Keratinocyte (primary cell): ENCODE results near the gene AFDN. TPM values are rescaled to one million over a fixed set of nuclear protein-coding genes. Genes with fewer than 3 reads are reported as not detected.
A peak's percentile ranks its signal among the peaks of the same experiment; 100 is the strongest.

Experiments used
- DNase-seq: peaks from one replicate; pipeline ENCODE4 v3.0.0-alpha.2; 2011; ENCODE audit warnings: low read depth, missing footprints, low spot score
- FAIRE-seq: peaks from 2 replicates; lab custom pipeline; 2011; peaks lifted over from hg19 to GRCh38; lab: Jason Lieb, UNC
- H2AFZ ChIP-seq: 2 replicates; pipeline ENCODE4 v1.6.0; 2012; ENCODE audit warnings: low read length, control low read depth, inconsistent platforms; ENCODE audit not compliant: control insufficient read depth
- H3K27ac ChIP-seq: 2 replicates; pipeline ENCODE4 v1.5.1; 2011; ENCODE audit warnings: low read length; ENCODE audit not compliant: control insufficient read depth, insufficient read depth
- H3K27me3 ChIP-seq: 3 replicates; pipeline ENCODE4 v1.6.0; 2011; ENCODE audit warnings: low read length; ENCODE audit not compliant: control insufficient read depth, insufficient read depth; ENCODE audit errors: extremely low read depth
- H3K36me3 ChIP-seq, 2 experiments: 2 replicates in 1 of 2; 3 replicates in 1 of 2; pipeline ENCODE4 v1.5.1; 2011; ENCODE audit warnings: low read length in 2 of 2, mild to moderate bottlenecking in 1 of 2; ENCODE audit not compliant: control insufficient read depth in 2 of 2, insufficient read depth in 2 of 2; ENCODE audit errors: extremely low read depth in 1 of 2
- H3K4me1 ChIP-seq: 3 replicates; pipeline ENCODE4 v1.5.1; 2011; ENCODE audit warnings: low read length; ENCODE audit not compliant: control insufficient read depth, insufficient read depth; ENCODE audit errors: extremely low read depth
- H3K4me2 ChIP-seq: 3 replicates; pipeline ENCODE4 v1.6.0; 2011; ENCODE audit warnings: low read depth, low read length; ENCODE audit not compliant: control insufficient read depth, insufficient read depth; ENCODE audit errors: extremely low read depth
- H3K4me3 ChIP-seq, 3 experiments: fragments of 200-600 bp in 1 of 3; sonication (generic) in 1 of 3; 2 replicates in 2 of 3; 3 replicates in 1 of 3; pipeline ENCODE4 v1.5.1; 2011 to 2016; ENCODE audit warnings: low read length in 3 of 3, mild to moderate bottlenecking in 3 of 3, control low read depth in 2 of 3, inconsistent platforms in 1 of 3, low read depth in 1 of 3, mixed read lengths in 1 of 3, mixed run types in 1 of 3, moderate library complexity in 1 of 3; ENCODE audit not compliant: control insufficient read depth in 2 of 3, insufficient read depth in 2 of 3; ENCODE audit errors: extremely low read depth in 1 of 3
- H3K79me2 ChIP-seq: 2 replicates; pipeline ENCODE4 v1.6.0; 2012; ENCODE audit warnings: low read length; ENCODE audit not compliant: control insufficient read depth, insufficient read depth
- H3K9ac ChIP-seq: 3 replicates; pipeline ENCODE4 v1.6.0; 2011; ENCODE audit warnings: low read length; ENCODE audit not compliant: control insufficient read depth, insufficient read depth; ENCODE audit errors: extremely low read depth
- H3K9me1 ChIP-seq: 3 replicates; pipeline ENCODE4 v1.6.0; 2011; ENCODE audit warnings: low read length; ENCODE audit not compliant: control insufficient read depth, insufficient read depth; ENCODE audit errors: extremely low read depth
- H3K9me3 ChIP-seq: 2 replicates; pipeline ENCODE4 v1.5.1; 2012; ENCODE audit warnings: low read depth, low read length; ENCODE audit not compliant: control insufficient read depth
- H4K20me1 ChIP-seq: 3 replicates; pipeline ENCODE4 v1.6.0; 2011; ENCODE audit warnings: low read length; ENCODE audit not compliant: control insufficient read depth, insufficient read depth; ENCODE audit errors: extremely low read depth
- CTCF ChIP-seq, 3 experiments: IDR thresholded peaks in 1 of 3; conservative IDR thresholded peaks in 1 of 3; optimal IDR thresholded peaks in 1 of 3; 2 replicates in 2 of 3; 3 replicates in 1 of 3; pipeline versions ENCODE3 to v1.5.1; 2011; ENCODE audit warnings: low read length in 3 of 3, mild to moderate bottlenecking in 3 of 3, moderate library complexity in 2 of 3, control low read depth in 1 of 3, inconsistent platforms in 1 of 3; ENCODE audit not compliant: insufficient read depth in 2 of 3; ENCODE audit errors: extremely low read depth in 1 of 3
- EZH2 ChIP-seq: IDR thresholded peaks from one replicate; pipeline ENCODE4 v1.6.1; 2012; ENCODE audit warnings: inconsistent platforms, mild to moderate bottlenecking, low read length, moderate library complexity
- dilution Hi-C: fragments of 300-500 bp; cut with MboI; formaldehyde crosslinking; loops from one replicate; pipeline ENCODE4 v1.7.0; 2020; ENCODE audit warnings: low sequenced_read_pairs; ENCODE audit not compliant: extremely low pct_ligation_motif_present
- polyA minus RNA-seq, 3 experiments: library from RNA; depleted of rRNA, polyadenylated mRNA; stranded (reverse); fragments of >200 nt; gene quantifications; 1 replicate in 1 of 3; 2 replicates in 1 of 3; 3 replicates in 1 of 3; pipeline ENCODE4 v1.2.3, GENCODE V29; 2011
- polyA plus RNA-seq, 5 experiments: library from polyadenylated mRNA; depleted of rRNA in 3 of 5; stranded (reverse) in 3 of 5; stranded (forward) in 1 of 5; unstranded in 1 of 5; fragments of >200 nt; gene quantifications; 1 replicate in 1 of 5; 2 replicates in 3 of 5; 3 replicates in 1 of 5; pipeline versions ENCODE4 v1.2.1 to v1.2.3, GENCODE V29; 2011 to 2012; ENCODE audit warnings: missing spikeins in 2 of 5, low read depth in 1 of 5, low replicate concordance in 1 of 5

AFDN gene
- polyA plus RNA-seq: 36.4 to 46.5 TPM (median 40.7 TPM) in 3 replicates
- 289 TPM for polyA plus RNA-seq (2011; ENCODE audit: low read depth)
- 23.4 and 24.1 TPM in 2 replicates for polyA plus RNA-seq (2011; cell fraction: cytosol; rRNA removed)
- polyA plus RNA-seq (2011; cell fraction: nucleus; rRNA removed): 96.3 and 122 TPM in 2 replicates
- polyA plus RNA-seq (2012; ENCODE audit: low replicate concordance): 46.0 and 83.8 TPM in 2 replicates
- polyA minus RNA-seq: 42.2 to 120 TPM (median 58.9 TPM) in 3 replicates
- polyA minus RNA-seq (2011; cell fraction: cytosol; rRNA and poly(A)+ RNA removed): 37.8 TPM
- 119 and 181 TPM in 2 replicates for polyA minus RNA-seq (2011; cell fraction: nucleus; rRNA and poly(A)+ RNA removed)

- peaks cover 43% of the 10 kb centered on the region for H3K79me2 ChIP-seq
- H3K4me2 ChIP-seq: peak within 1 kb of the TSS; percentile 93
- TF ChIP-seq CTCF (optimal IDR thresholded peaks at IDR 0.05 in 1 of 3, IDR thresholded peaks at IDR 0.05 in 1 of 3, conservative IDR thresholded peaks at IDR 0.05 in 1 of 3; ENCODE audit: extremely low read depth in 1 of 3, insufficient read depth in 2 of 3, low read length in 3 of 3) (no peak), EZH2 (no peak)
- no peaks in the 10 kb centered on the region for H3K9me3 ChIP-seq
- no peaks in the 10 kb centered on the region for H3K36me3 ChIP-seq
- DNase-seq (no peak), FAIRE-seq (no peak)
- H3K4me1 ChIP-seq: peaks cover 37% of the 10 kb centered on the region
- peaks cover 5% of the 10 kb centered on the region for H3K9me1 ChIP-seq
- no peaks in the 10 kb centered on the region for H3K27me3 ChIP-seq
- peak within 1 kb of the TSS; percentile 86 to 96 (median 91) for H3K4me3 ChIP-seq
- peak within 1 kb of the TSS; percentile 87 for H3K27ac ChIP-seq
- peak within 1 kb of the TSS; percentile 85 for H3K9ac ChIP-seq
- dilution Hi-C loops: no loop called here
- H2AFZ ChIP-seq: peak within 1 kb of the TSS; percentile 95
- peaks cover 3% of the 10 kb centered on the region for H4K20me1 ChIP-seq
Measured at GRCh38 chr6:167826896-167827582, at the start of gene AFDN. TSS of gene AFDN (plus strand) at chr6:167826911. CDS start at chr6:167827133, 222 bp downstream.

- Histone ChIP-seq H3K27ac (no peak overlapping the region), H3K79me2 (no peaks in the 10 kb centered on the region), H2AFZ (no peak overlapping the region), H3K9me3 (no peaks in the 10 kb centered on the region), H3K4me2 (no peak overlapping the region), H3K4me1 (no peaks in the 10 kb centered on the region), H3K36me3 (no peaks in the 10 kb centered on the region), H3K9ac (no peak overlapping the region), H3K27me3 (no peaks in the 10 kb centered on the region), H3K9me1 (no peaks in the 10 kb centered on the region), H3K4me3 (no peak overlapping the region), H4K20me1 (no peaks in the 10 kb centered on the region)
- DNase-seq: no peak
- no peak for FAIRE-seq
- dilution Hi-C loops: no loop called here
- TF ChIP-seq EZH2 (no peak), CTCF (optimal IDR thresholded peaks at IDR 0.05 in 1 of 3, IDR thresholded peaks at IDR 0.05 in 1 of 3, conservative IDR thresholded peaks at IDR 0.05 in 1 of 3; ENCODE audit: extremely low read depth in 1 of 3, insufficient read depth in 2 of 3, low read length in 3 of 3) (no peak)
Measured at GRCh38 chr6:167778497-167779128, 48.1 kb upstream of the AFDN start.
